ENCODE measurements around the gene CTAGE4. TPM values are rescaled to one million over a fixed set of nuclear protein-coding genes. Genes with fewer than 3 reads are reported as not detected.
"Not testable (repeated sequence)": the region's sequence is repeated elsewhere in the genome, so short reads cannot be mapped to it uniquely, and the experiment has no call there.

The CTAGE4 gene
- total and polyA plus RNA-seq, 2 donors (not counting 3 experiments of a cell fraction or from before 2014, with no cell fraction given), result 0.04 TPM; not detected in 1

GRCh38 chr7:144164784-144165183, 18.5 kb upstream of the CTAGE4 start:
- no peak for FAIRE-seq
- CTCF ChIA-PET, result no interaction called here

GRCh38 chr7:144171594-144172350, 11.5 kb upstream of the CTAGE4 start:
- H3K9me1 ChIP-seq (replicated peaks; ENCODE audit: control insufficient read depth, extremely low read depth, insufficient read depth, low read length), result not testable (repeated sequence)

More at GRCh38 chr7:144164784-144165183, 18.5 kb upstream of the CTAGE4 start:
- no peaks in the 10 kb centered on the region for H3K9me1 ChIP-seq (replicated peaks; ENCODE audit: control insufficient read depth, extremely low read depth, insufficient read depth, low read length)
- no peak overlapping the region for H3K4me2 ChIP-seq (ENCODE audit: insufficient read depth, low read length)
- H3K9ac ChIP-seq (replicated peaks; ENCODE audit: extremely low read depth, insufficient read depth, low read length), result no peak overlapping the region
- H3K36me3 ChIP-seq (ENCODE audit: control insufficient read depth in 2 of 2, extremely low read depth in 1 of 2, insufficient read depth in 2 of 2, low read length in 2 of 2), result no peaks in the 10 kb centered on the region
- H3K27me3 ChIP-seq (ENCODE audit: control insufficient read depth in 2 of 2, insufficient read depth in 2 of 2, low read length in 2 of 2), result no peaks in the 10 kb centered on the region
- H4K20me1 ChIP-seq (replicated peaks; ENCODE audit: control insufficient read depth, extremely low read depth, insufficient read depth, low read length), result no peaks in the 10 kb centered on the region
- BruUV-seq (replicated peaks), result no TSS peak
- intact Hi-C loops (cut with micrococcal nuclease), result no loop called here
- dilution Hi-C loops (cut with MboI; ENCODE audit: extremely low pct_ligation_motif_present, low sequenced_read_pairs), result no loop called here
- H2AFZ ChIP-seq (ENCODE audit: low read depth, low read length), result no peak overlapping the region
- H3K79me2 ChIP-seq (ENCODE audit: control insufficient read depth, insufficient read depth, low read length), result no peaks in the 10 kb centered on the region
- no peak overlapping the region for H3K4me3 ChIP-seq (replicated peaks in 1 of 3; ENCODE audit: insufficient read depth in 1 of 3, low read depth in 1 of 3, low read length in 3 of 3)
- no peak for DNase-seq (ENCODE audit: low read depth, low spot score)
- H3K9me3 ChIP-seq (replicated peaks; ENCODE audit: control insufficient read depth, insufficient read depth, low read length), result no peaks in the 10 kb centered on the region
- H3K4me1 ChIP-seq (ENCODE audit: control insufficient read depth, extremely low read depth, insufficient read depth, low read length), result no peaks in the 10 kb centered on the region
- POLR2A ChIA-PET, result no interaction called here
- no peak for TF ChIP-seq MYC (IDR thresholded peaks at IDR 0.05; ENCODE audit: low read depth, low read length)
- no peak overlapping the region for H3K27ac ChIP-seq (ENCODE audit: insufficient read depth, low read depth, low read length)

More at GRCh38 chr7:144171594-144172350, 11.5 kb upstream of the CTAGE4 start:
- dilution Hi-C loops (cut with MboI; ENCODE audit: extremely low pct_ligation_motif_present, low sequenced_read_pairs); H3K9ac ChIP-seq (replicated peaks; ENCODE audit: extremely low read depth, insufficient read depth, low read length); H3K79me2 ChIP-seq (ENCODE audit: control insufficient read depth, insufficient read depth, low read length); H3K36me3 ChIP-seq (ENCODE audit: control insufficient read depth in 2 of 2, extremely low read depth in 1 of 2, insufficient read depth in 2 of 2, low read length in 2 of 2); H3K9me3 ChIP-seq (replicated peaks; ENCODE audit: control insufficient read depth, insufficient read depth, low read length); intact Hi-C loops (cut with micrococcal nuclease); H3K4me3 ChIP-seq (replicated peaks in 1 of 3; ENCODE audit: insufficient read depth in 1 of 3, low read depth in 1 of 3, low read length in 3 of 3); DNase-seq (ENCODE audit: low read depth, low spot score); H4K20me1 ChIP-seq (replicated peaks; ENCODE audit: control insufficient read depth, extremely low read depth, insufficient read depth, low read length); H3K27me3 ChIP-seq (ENCODE audit: control insufficient read depth in 2 of 2, insufficient read depth in 2 of 2, low read length in 2 of 2); H3K27ac ChIP-seq (ENCODE audit: insufficient read depth, low read depth, low read length); POLR2A ChIA-PET; H3K4me2 ChIP-seq (ENCODE audit: insufficient read depth, low read length); H3K4me1 ChIP-seq (ENCODE audit: control insufficient read depth, extremely low read depth, insufficient read depth, low read length); FAIRE-seq; CTCF ChIA-PET; H2AFZ ChIP-seq (ENCODE audit: low read depth, low read length); BruUV-seq (replicated peaks): not testable (repeated sequence)

Measured in endothelial cell of umbilical vein (primary cell).